ENCODE data around the gene RSBN1L.
A peak's percentile ranks its signal among the peaks of the same experiment; 100 is the strongest.

The RSBN1L gene

DNA sequence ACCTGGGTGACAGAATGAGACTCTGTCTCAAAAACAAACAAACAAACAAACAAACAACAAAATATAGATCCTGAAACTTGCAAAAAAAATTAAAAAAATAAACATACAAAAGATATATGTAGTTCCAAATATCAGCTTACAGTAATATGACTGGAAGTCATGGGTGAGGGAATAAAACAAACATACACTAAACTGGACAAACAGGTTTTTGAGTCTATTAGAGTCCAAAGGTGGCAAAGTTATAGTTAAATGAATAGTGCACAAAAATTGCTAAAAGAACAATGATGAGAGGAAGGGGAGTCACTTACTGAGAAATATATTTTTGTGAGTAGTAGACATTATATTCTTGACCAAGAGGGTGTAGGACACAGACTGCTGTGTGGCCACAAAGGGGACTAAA lies 16.7 kb upstream of the RSBN1L start:
- Histone ChIP-seq H3K79me2 (ENCODE audit: control insufficient read depth, insufficient read depth, low read length) (no peaks in the 10 kb centered on the region), H4K5ac (ENCODE audit: low read length) (no peak overlapping the region), H3K79me1 (ENCODE audit: low read length) (no peaks in the 10 kb centered on the region), H3K4me3 (ENCODE audit: low read length) (no peak overlapping the region), H3K9ac (ENCODE audit: low read length) (no peak overlapping the region), H2BK15ac (replicated peaks; ENCODE audit: low read depth) (no peak overlapping the region), H3K4ac (ENCODE audit: low read depth, low read length) (no peak overlapping the region), H2BK120ac (ENCODE audit: low read depth, low read length) (no peak overlapping the region), H3K56ac (ENCODE audit: low read length) (no peak overlapping the region), H2AK5ac (ENCODE audit: low read length) (no peak overlapping the region), H3K23ac (ENCODE audit: low read length) (no peak overlapping the region), H3K27me3 (ENCODE audit: insufficient read depth, low read length, poor library complexity) (no peaks in the 10 kb centered on the region), H3K27ac (ENCODE audit: low read depth, low read length) (no peak overlapping the region), H3K4me2 (ENCODE audit: low read length) (no peak overlapping the region), H2BK5ac (ENCODE audit: low read length) (no peak overlapping the region), H4K8ac (ENCODE audit: low read depth, low read length) (no peak overlapping the region), H3K36me3 (ENCODE audit: control insufficient read depth, insufficient read depth, low read length) (peaks cover 1% of the 10 kb centered on the region), H3K4me1 (ENCODE audit: control insufficient read depth, low read depth, low read length) (no peaks in the 10 kb centered on the region), H3K18ac (ENCODE audit: low read length) (no peak overlapping the region)
- no peak for DNase-seq

DNA sequence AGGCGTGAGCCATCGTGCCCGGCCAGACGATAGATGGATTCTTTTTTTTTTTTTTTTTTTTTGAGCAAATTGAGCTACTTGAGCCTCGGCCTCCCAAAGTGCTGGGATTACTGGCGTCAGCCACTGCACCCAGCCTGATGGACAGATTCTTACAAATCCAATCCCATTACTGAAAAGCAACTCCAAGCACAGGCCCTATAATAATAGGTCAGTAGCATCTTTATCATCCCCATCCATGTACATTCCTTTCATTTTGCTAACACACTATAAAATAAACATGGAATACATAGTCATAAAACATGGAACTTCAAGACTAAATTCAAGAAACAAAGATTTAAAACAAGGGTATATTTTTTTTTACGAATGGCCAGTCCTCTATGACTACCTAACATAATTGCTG lies 16.0 kb upstream of the RSBN1L start:
- no peak overlapping the region for H2BK15ac ChIP-seq (replicated peaks; ENCODE audit: low read depth)
- no peak overlapping the region for H4K5ac ChIP-seq (ENCODE audit: low read length)
- WGBS (ENCODE audit: extremely low coverage, insufficient coverage, low lambda C conversion rate) = no CpG with 5 or more reads among the region's 7 CpGs
- no peaks in the 10 kb centered on the region for H3K79me2 ChIP-seq (ENCODE audit: control insufficient read depth, insufficient read depth, low read length)
- H3K4me3 ChIP-seq (ENCODE audit: low read length) = no peak overlapping the region
- H3K23ac ChIP-seq (ENCODE audit: low read length) = no peak overlapping the region
- no peak overlapping the region for H3K18ac ChIP-seq (ENCODE audit: low read length)
- H3K4me1 ChIP-seq (ENCODE audit: control insufficient read depth, low read depth, low read length) = peaks cover under 1% of the 10 kb centered on the region
- no peak overlapping the region for H2AK5ac ChIP-seq (ENCODE audit: low read length)
- no peak overlapping the region for H4K8ac ChIP-seq (ENCODE audit: low read depth, low read length)
- no peak overlapping the region for H3K27ac ChIP-seq (ENCODE audit: low read depth, low read length)
- H3K36me3 ChIP-seq (ENCODE audit: control insufficient read depth, insufficient read depth, low read length) = peaks cover 1% of the 10 kb centered on the region
- H3K27me3 ChIP-seq (ENCODE audit: insufficient read depth, low read length, poor library complexity) = no peaks in the 10 kb centered on the region
- DNase-seq = no peak
- no peak overlapping the region for H2BK5ac ChIP-seq (ENCODE audit: low read length)
- no peak overlapping the region for H3K9ac ChIP-seq (ENCODE audit: low read length)
- H3K4me2 ChIP-seq (ENCODE audit: low read length) = no peak overlapping the region
- H2BK120ac ChIP-seq (ENCODE audit: low read depth, low read length) = no peak overlapping the region
- no peaks in the 10 kb centered on the region for H3K79me1 ChIP-seq (ENCODE audit: low read length)
- no peak overlapping the region for H3K56ac ChIP-seq (ENCODE audit: low read length)
- no peak overlapping the region for H3K4ac ChIP-seq (ENCODE audit: low read depth, low read length)

DNA sequence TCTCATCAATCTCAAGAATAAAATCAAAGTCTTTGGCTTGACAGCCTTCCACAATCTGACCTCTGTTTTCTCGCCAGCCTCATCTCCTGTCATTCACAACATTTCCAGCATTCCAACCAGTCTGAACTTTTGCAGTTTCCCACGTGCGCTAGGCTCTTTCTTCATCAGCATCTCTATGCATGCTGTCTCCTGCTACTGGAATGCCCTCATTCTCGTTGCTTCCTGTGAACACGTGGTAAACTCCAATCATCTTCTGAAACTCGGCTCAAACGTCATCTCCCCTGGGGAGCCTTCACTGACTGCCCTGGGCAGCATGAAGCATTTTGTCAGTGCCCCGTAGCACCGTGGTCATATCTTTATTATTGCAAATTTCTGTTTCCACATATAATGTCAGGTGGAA lies 12.2 kb upstream of the RSBN1L start:
- Histone ChIP-seq H2BK120ac (ENCODE audit: low read depth, low read length) (no peak overlapping the region), H3K56ac (ENCODE audit: low read length) (no peak overlapping the region), H3K4me3 (ENCODE audit: low read length) (no peak overlapping the region), H3K79me1 (ENCODE audit: low read length) (no peaks in the 10 kb centered on the region), H3K9ac (ENCODE audit: low read length) (no peak overlapping the region), H3K23ac (ENCODE audit: low read length) (no peak overlapping the region), H3K4me1 (ENCODE audit: control insufficient read depth, low read depth, low read length) (peaks cover 3% of the 10 kb centered on the region), H3K4ac (ENCODE audit: low read depth, low read length) (no peak overlapping the region), H3K18ac (ENCODE audit: low read length) (no peak overlapping the region), H3K27me3 (ENCODE audit: insufficient read depth, low read length, poor library complexity) (no peaks in the 10 kb centered on the region), H2BK15ac (replicated peaks; ENCODE audit: low read depth) (no peak overlapping the region), H3K27ac (ENCODE audit: low read depth, low read length) (no peak overlapping the region), H3K36me3 (ENCODE audit: control insufficient read depth, insufficient read depth, low read length) (peaks cover 1% of the 10 kb centered on the region), H2AK5ac (ENCODE audit: low read length) (no peak overlapping the region), H2BK5ac (ENCODE audit: low read length) (no peak overlapping the region), H3K4me2 (ENCODE audit: low read length) (no peak overlapping the region), H4K8ac (ENCODE audit: low read depth, low read length) (no peak overlapping the region), H3K79me2 (ENCODE audit: control insufficient read depth, insufficient read depth, low read length) (no peaks in the 10 kb centered on the region), H4K5ac (ENCODE audit: low read length) (no peak overlapping the region)
- DNase-seq = peak; percentile 93
- no CpG with 5 or more reads among the region's 9 CpGs for whole genome bisulfite sequencing (ENCODE audit: extremely low coverage, insufficient coverage, low lambda C conversion rate)

DNA sequence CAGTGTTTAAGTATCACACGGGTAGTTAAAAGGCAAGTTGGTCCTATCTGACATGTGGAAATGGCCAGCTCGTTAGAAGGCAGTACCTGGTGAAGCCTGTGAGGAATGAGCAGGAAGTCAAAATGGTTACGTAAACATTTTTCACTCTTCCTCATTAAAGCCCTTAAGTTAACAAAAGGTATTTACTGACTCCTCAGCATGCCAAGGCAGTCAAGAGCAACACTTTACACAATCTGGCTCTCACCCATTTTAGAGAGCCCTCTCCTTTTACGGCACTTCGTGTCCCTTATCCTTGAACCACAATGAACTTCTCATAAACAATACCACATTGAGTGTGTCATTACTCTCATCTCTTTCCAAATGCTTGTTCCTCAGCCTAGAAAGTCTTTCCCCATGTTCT lies 11.0 kb upstream of the RSBN1L start:
- Histone ChIP-seq H4K8ac (ENCODE audit: low read depth, low read length) (no peak overlapping the region), H3K79me2 (ENCODE audit: control insufficient read depth, insufficient read depth, low read length) (peaks cover under 1% of the 10 kb centered on the region), H3K4me3 (ENCODE audit: low read length) (no peak overlapping the region)

DNA sequence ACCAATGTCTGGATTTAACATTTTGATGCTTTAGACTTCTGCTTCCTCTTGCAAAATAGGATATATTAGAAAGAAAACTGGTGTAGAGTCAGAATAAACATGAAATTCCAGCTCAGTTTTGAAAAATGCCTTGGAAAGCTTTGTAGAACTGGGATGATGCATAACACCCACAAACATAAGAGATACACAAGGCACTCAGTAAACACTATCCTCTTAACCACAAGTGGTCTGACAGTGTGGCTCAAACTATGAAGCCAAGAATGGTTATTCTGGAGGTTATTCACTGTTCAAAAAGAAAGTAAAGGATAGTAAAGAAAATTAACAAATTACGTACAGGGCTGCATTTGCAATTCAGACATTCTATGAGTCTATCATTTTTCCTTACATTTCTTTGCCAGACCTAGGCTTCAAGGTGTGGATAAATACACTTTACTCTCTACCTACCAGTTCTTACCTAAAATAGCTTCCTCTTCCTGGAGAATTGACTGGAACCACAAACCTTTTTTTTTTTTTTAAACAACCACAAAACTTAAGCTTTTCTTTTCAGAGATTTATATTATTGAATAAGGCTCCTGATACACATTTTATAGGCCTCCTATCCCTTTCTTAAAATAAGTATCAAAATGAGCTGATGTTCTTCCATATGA lies 9.0 kb upstream of the RSBN1L start:
- no peak overlapping the region for H2BK120ac ChIP-seq (ENCODE audit: low read depth, low read length)
- peaks cover 1% of the 10 kb centered on the region for H3K36me3 ChIP-seq (ENCODE audit: control insufficient read depth, insufficient read depth, low read length)
- H3K9ac ChIP-seq (ENCODE audit: low read length) = no peak overlapping the region
- H3K4me1 ChIP-seq (ENCODE audit: control insufficient read depth, low read depth, low read length) = peaks cover 4% of the 10 kb centered on the region
- DNase-seq = no peak
- no peak overlapping the region for H3K4me3 ChIP-seq (ENCODE audit: low read length)
- H4K5ac ChIP-seq (ENCODE audit: low read length) = no peak overlapping the region
- no peak overlapping the region for H2BK5ac ChIP-seq (ENCODE audit: low read length)
- no peak overlapping the region for H3K4me2 ChIP-seq (ENCODE audit: low read length)
- H3K27ac ChIP-seq (ENCODE audit: low read depth, low read length) = no peak overlapping the region
- H3K23ac ChIP-seq (ENCODE audit: low read length) = no peak overlapping the region
- no peak overlapping the region for H3K4ac ChIP-seq (ENCODE audit: low read depth, low read length)
- no peak overlapping the region for H3K18ac ChIP-seq (ENCODE audit: low read length)
- no peak overlapping the region for H2AK5ac ChIP-seq (ENCODE audit: low read length)
- peaks cover 6% of the 10 kb centered on the region for H3K79me1 ChIP-seq (ENCODE audit: low read length)
- no peak overlapping the region for H2BK15ac ChIP-seq (replicated peaks; ENCODE audit: low read depth)
- no CpG with 5 or more reads among the region's 1 CpG for WGBS (ENCODE audit: extremely low coverage, insufficient coverage, low lambda C conversion rate)
- peaks cover 4% of the 10 kb centered on the region for H3K79me2 ChIP-seq (ENCODE audit: control insufficient read depth, insufficient read depth, low read length)
- no peaks in the 10 kb centered on the region for H3K27me3 ChIP-seq (ENCODE audit: insufficient read depth, low read length, poor library complexity)
- no peak overlapping the region for H4K8ac ChIP-seq (ENCODE audit: low read depth, low read length)
- H3K56ac ChIP-seq (ENCODE audit: low read length) = no peak overlapping the region

More for the DNA sequence above, 11.0 kb upstream of the RSBN1L start:
- Histone ChIP-seq H3K56ac (ENCODE audit: low read length) (no peak overlapping the region), H3K23ac (ENCODE audit: low read length) (no peak overlapping the region), H2BK15ac (replicated peaks; ENCODE audit: low read depth) (no peak overlapping the region), H2BK5ac (ENCODE audit: low read length) (no peak overlapping the region), H4K5ac (ENCODE audit: low read length) (no peak overlapping the region), H3K4me2 (ENCODE audit: low read length) (no peak overlapping the region), H3K79me1 (ENCODE audit: low read length) (peaks cover under 1% of the 10 kb centered on the region), H3K9ac (ENCODE audit: low read length) (no peak overlapping the region), H3K4ac (ENCODE audit: low read depth, low read length) (no peak overlapping the region), H3K27ac (ENCODE audit: low read depth, low read length) (no peak overlapping the region), H3K18ac (ENCODE audit: low read length) (no peak overlapping the region), H3K4me1 (ENCODE audit: control insufficient read depth, low read depth, low read length) (peaks cover 3% of the 10 kb centered on the region), H2BK120ac (ENCODE audit: low read depth, low read length) (no peak overlapping the region), H2AK5ac (ENCODE audit: low read length) (no peak overlapping the region), H3K27me3 (ENCODE audit: insufficient read depth, low read length, poor library complexity) (no peaks in the 10 kb centered on the region), H3K36me3 (ENCODE audit: control insufficient read depth, insufficient read depth, low read length) (peaks cover 1% of the 10 kb centered on the region)
- WGBS (ENCODE audit: extremely low coverage, insufficient coverage, low lambda C conversion rate) = no CpG with 5 or more reads among the region's 5 CpGs
- peak; percentile 77 for DNase-seq

DNA sequence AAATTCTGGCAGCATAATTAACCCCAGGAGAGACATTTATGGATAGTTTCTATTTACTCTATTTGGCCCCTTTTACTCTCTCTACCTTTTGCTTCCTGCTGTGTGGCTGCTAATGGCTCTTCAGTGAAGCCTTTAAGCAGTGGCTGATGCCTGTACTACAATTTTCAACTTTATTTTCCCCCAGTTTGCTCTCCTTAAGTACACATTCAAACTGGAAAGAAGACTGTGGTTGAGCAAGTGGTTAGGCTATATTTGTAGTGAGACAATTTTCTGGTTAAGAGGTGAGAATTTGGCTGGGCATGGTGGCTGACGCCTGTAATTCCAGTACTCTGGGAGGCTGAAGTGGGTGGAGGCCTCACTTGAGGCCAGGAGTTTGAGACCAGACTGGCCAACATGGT lies 8.5 kb upstream of the RSBN1L start:
- H3K4me3 ChIP-seq (ENCODE audit: low read length) = no peak overlapping the region
- H2BK5ac ChIP-seq (ENCODE audit: low read length) = no peak overlapping the region
- H3K56ac ChIP-seq (ENCODE audit: low read length) = no peak overlapping the region
- no peak overlapping the region for H2BK15ac ChIP-seq (replicated peaks; ENCODE audit: low read depth)
- no peak overlapping the region for H3K4me2 ChIP-seq (ENCODE audit: low read length)
- no peaks in the 10 kb centered on the region for H3K27me3 ChIP-seq (ENCODE audit: insufficient read depth, low read length, poor library complexity)
- DNase-seq = peak; percentile 28
- no CpG with 5 or more reads among the region's 1 CpG for WGBS (ENCODE audit: extremely low coverage, insufficient coverage, low lambda C conversion rate)
- H3K27ac ChIP-seq (ENCODE audit: low read depth, low read length) = no peak overlapping the region
- H3K79me2 ChIP-seq (ENCODE audit: control insufficient read depth, insufficient read depth, low read length) = peaks cover 5% of the 10 kb centered on the region
- no peak overlapping the region for H2AK5ac ChIP-seq (ENCODE audit: low read length)
- peaks cover 7% of the 10 kb centered on the region for H3K79me1 ChIP-seq (ENCODE audit: low read length)
- H3K4me1 ChIP-seq (ENCODE audit: control insufficient read depth, low read depth, low read length) = peaks cover 5% of the 10 kb centered on the region
- no peak overlapping the region for H3K23ac ChIP-seq (ENCODE audit: low read length)
- H4K5ac ChIP-seq (ENCODE audit: low read length) = no peak overlapping the region
- no peak overlapping the region for H3K18ac ChIP-seq (ENCODE audit: low read length)
- H4K8ac ChIP-seq (ENCODE audit: low read depth, low read length) = no peak overlapping the region
- peaks cover 1% of the 10 kb centered on the region for H3K36me3 ChIP-seq (ENCODE audit: control insufficient read depth, insufficient read depth, low read length)
- H3K9ac ChIP-seq (ENCODE audit: low read length) = no peak overlapping the region
- no peak overlapping the region for H2BK120ac ChIP-seq (ENCODE audit: low read depth, low read length)
- no peak overlapping the region for H3K4ac ChIP-seq (ENCODE audit: low read depth, low read length)
